GM23338 (cell line): ENCODE measurements around the gene UCKL1. TPM values are rescaled to one million over a fixed set of nuclear protein-coding genes. Genes with fewer than 3 reads are reported as not detected.

Experiments used
- ATAC-seq: fragments of 200-7000 bp; cut with Tn5 transposase; 3 replicates; pipeline ENCODE4 v1.9.1; 2020
- DNase-seq: peaks from one replicate; pipeline ENCODE4 v3.0.0-alpha.2; 2015; ENCODE audit warnings: low spot score
- H2AFZ ChIP-seq: fragments of 200-600 bp; sonication (generic); 2 replicates; pipeline ENCODE4 v1.8.0; 2016; ENCODE audit warnings: antibody characterized with exemption, mild to moderate bottlenecking, moderate library complexity
- H3F3A ChIP-seq: fragments of 200-600 bp; sonication (generic); replicated peaks from 2 replicates; pipeline ENCODE4 v1.8.0; 2017; ENCODE audit warnings: antibody characterized with exemption, mixed run types, low read depth
- H3K27ac ChIP-seq: fragments of 200-600 bp; sonication (generic); 2 replicates; pipeline ENCODE4 v1.6.1; 2016; ENCODE audit warnings: low read depth
- H3K27me3 ChIP-seq: fragments of 200-600 bp; sonication (generic); 2 replicates; pipeline ENCODE4 v1.8.0; 2016; ENCODE audit warnings: mild to moderate bottlenecking, mixed run types, moderate library complexity; ENCODE audit not compliant: insufficient read depth
- H3K36me3 ChIP-seq: fragments of 200-600 bp; sonication (generic); 2 replicates; pipeline ENCODE4 v1.8.0; 2016; ENCODE audit warnings: mild to moderate bottlenecking; ENCODE audit not compliant: insufficient read depth
- H3K4me1 ChIP-seq: fragments of 200-600 bp; sonication (generic); 2 replicates; pipeline ENCODE4 v1.8.0; 2016; ENCODE audit warnings: mild to moderate bottlenecking, moderate library complexity; ENCODE audit not compliant: insufficient read depth
- H3K4me2 ChIP-seq: fragments of 200-600 bp; sonication (generic); 2 replicates; pipeline ENCODE4 v1.7.1; 2017; ENCODE audit warnings: mixed run types
- H3K4me3 ChIP-seq: fragments of 200-600 bp; sonication (generic); 2 replicates; pipeline ENCODE4 v1.6.1; 2016; ENCODE audit warnings: mixed run types
- H3K79me2 ChIP-seq: fragments of 200-600 bp; sonication (generic); replicated peaks from 2 replicates; pipeline ENCODE4 v1.8.0; 2017; ENCODE audit warnings: mild to moderate bottlenecking; ENCODE audit not compliant: insufficient read depth
- H3K9me2 ChIP-seq: fragments of 200-600 bp; sonication (generic); 2 replicates; pipeline ENCODE4 v1.8.0; 2017; ENCODE audit not compliant: insufficient read depth
- H4K20me1 ChIP-seq: fragments of 200-600 bp; sonication (generic); replicated peaks from 2 replicates; pipeline ENCODE4 v1.8.0; 2017; ENCODE audit warnings: mild to moderate bottlenecking; ENCODE audit not compliant: insufficient read depth
- H3K27ac Mint-ChIP-seq: 2 replicates; pipeline ENCODE4 v1.8.0; 2020; ENCODE audit warnings: inconsistent platforms, mild to moderate bottlenecking, moderate library complexity, mixed read lengths
- H3K27me3 Mint-ChIP-seq: 3 replicates; pipeline ENCODE4 v1.8.0; 2022; ENCODE audit warnings: low read depth, mild to moderate bottlenecking, moderate library complexity, mixed read lengths, inconsistent platforms; ENCODE audit not compliant: insufficient read depth, poor library complexity
- H3K36me3 Mint-ChIP-seq: 3 replicates; pipeline ENCODE4 v1.8.0; 2021; ENCODE audit warnings: low read depth, mild to moderate bottlenecking, inconsistent platforms, moderate library complexity, mixed read lengths
- H3K4me1 Mint-ChIP-seq: 3 replicates; pipeline ENCODE4 v1.8.0; 2020; ENCODE audit warnings: mild to moderate bottlenecking, inconsistent platforms, mixed read lengths
- H3K4me3 Mint-ChIP-seq: 3 replicates; pipeline ENCODE4 v1.8.0; 2021; ENCODE audit warnings: moderate library complexity, mild to moderate bottlenecking, inconsistent platforms, mixed read lengths
- H3K9me3 Mint-ChIP-seq: 3 replicates; pipeline ENCODE4 v1.8.0; 2020; ENCODE audit warnings: moderate library complexity, mild to moderate bottlenecking, inconsistent platforms, mixed read lengths
- CREB1 ChIP-seq: fragments of 250-450 bp; sonication (Bioruptor Pico); IDR thresholded peaks from 2 replicates; pipeline ENCODE4 v1.5.0; 2020; ENCODE audit warnings: low read depth, mild to moderate bottlenecking, moderate library complexity
- EZH2 ChIP-seq: fragments of 200-600 bp; sonication (generic); IDR thresholded peaks from one replicate; pipeline ENCODE4 v1.8.0; 2017; ENCODE audit warnings: antibody characterized with exemption, mild to moderate bottlenecking, low read depth; ENCODE audit not compliant: unreplicated experiment
- EZH2phosphoT487 ChIP-seq: fragments of 200-600 bp; sonication (generic); IDR thresholded peaks from one replicate; pipeline ENCODE4 v1.8.1; 2018; ENCODE audit warnings: antibody characterized with exemption; ENCODE audit not compliant: unreplicated experiment
- JUNB ChIP-seq: IDR thresholded peaks from one replicate; pipeline ENCODE4 v1.6.1; 2016; ENCODE audit warnings: antibody characterized with exemption; ENCODE audit not compliant: unreplicated experiment
- NANOG ChIP-seq: IDR thresholded peaks from 2 replicates; pipeline ENCODE4 v1.6.1; 2016; ENCODE audit warnings: antibody characterized with exemption, borderline replicate concordance
- POLR2AphosphoS5 ChIP-seq: IDR thresholded peaks from 2 replicates; pipeline ENCODE4 v1.6.1; 2016; ENCODE audit warnings: antibody characterized with exemption, low read depth
- STAT1 ChIP-seq: IDR thresholded peaks from one replicate; pipeline ENCODE4 v1.6.1; 2016; ENCODE audit warnings: antibody characterized with exemption; ENCODE audit not compliant: unreplicated experiment
- ZNF114 ChIP-seq: fragments of 250-450 bp; sonication (Bioruptor Pico); IDR thresholded peaks from 2 replicates; pipeline ENCODE4 v1.5.0; 2020; ENCODE audit warnings: mild to moderate bottlenecking, moderate library complexity
- ZNF331 ChIP-seq: fragments of 250-450 bp; sonication (Bioruptor Pico); IDR thresholded peaks from 2 replicates; pipeline ENCODE4 v1.5.0; 2020; ENCODE audit warnings: low read depth, mild to moderate bottlenecking, moderate library complexity
- polyA plus RNA-seq: library from polyadenylated mRNA; unstranded; fragments of >200 nt; fragmentation: Nextera tagmentation; extraction: Ambion mirVana; gene quantifications from 2 replicates; pipeline ENCODE4 v1.2.1, GENCODE V29; 2016
- total RNA-seq: library from RNA; depleted of rRNA; stranded (reverse); fragments of >200 nt; shearing (Covaris generic); gene quantifications from 2 replicates; pipeline ENCODE4 v1.2.3, GENCODE V29; 2014
- TF ChIP-seq, protein P1 (sequence below): IDR thresholded peaks from one replicate; pipeline ENCODE4 v1.6.1; 2018; ENCODE audit warnings: antibody characterized with exemption; ENCODE audit not compliant: unreplicated experiment
- TF ChIP-seq, protein P2 (sequence below): IDR thresholded peaks from 2 replicates; pipeline ENCODE4 v1.6.1; 2016; ENCODE audit warnings: antibody characterized with exemption
- TF ChIP-seq, protein P3 (sequence below): fragments of 250-450 bp; sonication (Bioruptor Pico); IDR thresholded peaks from 2 replicates; pipeline ENCODE4 v1.5.0; 2020; ENCODE audit warnings: mild to moderate bottlenecking, moderate library complexity
- TF ChIP-seq, protein P4 (sequence below), 2 experiments: fragments of 200-600 bp in 1 of 2; sonication (generic) in 1 of 2; conservative IDR thresholded peaks; 2 replicates each; pipeline versions ENCODE4 v1.5.1 to v1.6.1; 2016 to 2017; ENCODE audit warnings: antibody characterized with exemption in 2 of 2, low read depth in 2 of 2, mild to moderate bottlenecking in 2 of 2, moderate library complexity in 1 of 2

The UCKL1 gene
- total and polyA plus RNA-seq, 2 experiments from 2014 or later, result 56.8 to 82.5 TPM

- H3K9me3 Mint-ChIP-seq, result peaks cover 3% of the 10 kb centered on the region; the same call in 2 of the 3 replicates
- no peak overlapping the region for H3K27ac Mint-ChIP-seq
- H3K36me3 Mint-ChIP-seq, result peaks cover 26% of the 10 kb centered on the region
- Histone ChIP-seq H3K27me3 (no peaks in the 10 kb centered on the region), H3K4me3 (no peak overlapping the region), H3K36me3 (no peaks in the 10 kb centered on the region), H4K20me1 (no peaks in the 10 kb centered on the region; the same call in 1 of the 2 replicates), H3K9me2 (no peaks in the 10 kb centered on the region), H3K4me1 (no peaks in the 10 kb centered on the region), H3K27ac (no peak overlapping the region), H3F3A (no peaks in the 10 kb centered on the region), H2AFZ (no peak overlapping the region), H3K79me2 (peaks cover 34% of the 10 kb centered on the region), H3K4me2 (no peak overlapping the region)
- TF ChIP-seq, protein P1, sequence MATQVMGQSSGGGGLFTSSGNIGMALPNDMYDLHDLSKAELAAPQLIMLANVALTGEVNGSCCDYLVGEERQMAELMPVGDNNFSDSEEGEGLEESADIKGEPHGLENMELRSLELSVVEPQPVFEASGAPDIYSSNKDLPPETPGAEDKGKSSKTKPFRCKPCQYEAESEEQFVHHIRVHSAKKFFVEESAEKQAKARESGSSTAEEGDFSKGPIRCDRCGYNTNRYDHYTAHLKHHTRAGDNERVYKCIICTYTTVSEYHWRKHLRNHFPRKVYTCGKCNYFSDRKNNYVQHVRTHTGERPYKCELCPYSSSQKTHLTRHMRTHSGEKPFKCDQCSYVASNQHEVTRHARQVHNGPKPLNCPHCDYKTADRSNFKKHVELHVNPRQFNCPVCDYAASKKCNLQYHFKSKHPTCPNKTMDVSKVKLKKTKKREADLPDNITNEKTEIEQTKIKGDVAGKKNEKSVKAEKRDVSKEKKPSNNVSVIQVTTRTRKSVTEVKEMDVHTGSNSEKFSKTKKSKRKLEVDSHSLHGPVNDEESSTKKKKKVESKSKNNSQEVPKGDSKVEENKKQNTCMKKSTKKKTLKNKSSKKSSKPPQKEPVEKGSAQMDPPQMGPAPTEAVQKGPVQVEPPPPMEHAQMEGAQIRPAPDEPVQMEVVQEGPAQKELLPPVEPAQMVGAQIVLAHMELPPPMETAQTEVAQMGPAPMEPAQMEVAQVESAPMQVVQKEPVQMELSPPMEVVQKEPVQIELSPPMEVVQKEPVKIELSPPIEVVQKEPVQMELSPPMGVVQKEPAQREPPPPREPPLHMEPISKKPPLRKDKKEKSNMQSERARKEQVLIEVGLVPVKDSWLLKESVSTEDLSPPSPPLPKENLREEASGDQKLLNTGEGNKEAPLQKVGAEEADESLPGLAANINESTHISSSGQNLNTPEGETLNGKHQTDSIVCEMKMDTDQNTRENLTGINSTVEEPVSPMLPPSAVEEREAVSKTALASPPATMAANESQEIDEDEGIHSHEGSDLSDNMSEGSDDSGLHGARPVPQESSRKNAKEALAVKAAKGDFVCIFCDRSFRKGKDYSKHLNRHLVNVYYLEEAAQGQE, result no peak
- TF ChIP-seq POLR2AphosphoS5 (no peak), ZNF331 (CRISPR knock-in tag) (no peak), EZH2phosphoT487 (no peak), JUNB (no peak), ZNF114 (CRISPR knock-in tag) (no peak), STAT1 (no peak), NANOG (no peak), CREB1 (CRISPR knock-in tag) (no peak), EZH2 (no peak)
- TF ChIP-seq, protein P2, sequence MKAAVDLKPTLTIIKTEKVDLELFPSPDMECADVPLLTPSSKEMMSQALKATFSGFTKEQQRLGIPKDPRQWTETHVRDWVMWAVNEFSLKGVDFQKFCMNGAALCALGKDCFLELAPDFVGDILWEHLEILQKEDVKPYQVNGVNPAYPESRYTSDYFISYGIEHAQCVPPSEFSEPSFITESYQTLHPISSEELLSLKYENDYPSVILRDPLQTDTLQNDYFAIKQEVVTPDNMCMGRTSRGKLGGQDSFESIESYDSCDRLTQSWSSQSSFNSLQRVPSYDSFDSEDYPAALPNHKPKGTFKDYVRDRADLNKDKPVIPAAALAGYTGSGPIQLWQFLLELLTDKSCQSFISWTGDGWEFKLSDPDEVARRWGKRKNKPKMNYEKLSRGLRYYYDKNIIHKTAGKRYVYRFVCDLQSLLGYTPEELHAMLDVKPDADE, result no peak
- TF ChIP-seq, protein P3, sequence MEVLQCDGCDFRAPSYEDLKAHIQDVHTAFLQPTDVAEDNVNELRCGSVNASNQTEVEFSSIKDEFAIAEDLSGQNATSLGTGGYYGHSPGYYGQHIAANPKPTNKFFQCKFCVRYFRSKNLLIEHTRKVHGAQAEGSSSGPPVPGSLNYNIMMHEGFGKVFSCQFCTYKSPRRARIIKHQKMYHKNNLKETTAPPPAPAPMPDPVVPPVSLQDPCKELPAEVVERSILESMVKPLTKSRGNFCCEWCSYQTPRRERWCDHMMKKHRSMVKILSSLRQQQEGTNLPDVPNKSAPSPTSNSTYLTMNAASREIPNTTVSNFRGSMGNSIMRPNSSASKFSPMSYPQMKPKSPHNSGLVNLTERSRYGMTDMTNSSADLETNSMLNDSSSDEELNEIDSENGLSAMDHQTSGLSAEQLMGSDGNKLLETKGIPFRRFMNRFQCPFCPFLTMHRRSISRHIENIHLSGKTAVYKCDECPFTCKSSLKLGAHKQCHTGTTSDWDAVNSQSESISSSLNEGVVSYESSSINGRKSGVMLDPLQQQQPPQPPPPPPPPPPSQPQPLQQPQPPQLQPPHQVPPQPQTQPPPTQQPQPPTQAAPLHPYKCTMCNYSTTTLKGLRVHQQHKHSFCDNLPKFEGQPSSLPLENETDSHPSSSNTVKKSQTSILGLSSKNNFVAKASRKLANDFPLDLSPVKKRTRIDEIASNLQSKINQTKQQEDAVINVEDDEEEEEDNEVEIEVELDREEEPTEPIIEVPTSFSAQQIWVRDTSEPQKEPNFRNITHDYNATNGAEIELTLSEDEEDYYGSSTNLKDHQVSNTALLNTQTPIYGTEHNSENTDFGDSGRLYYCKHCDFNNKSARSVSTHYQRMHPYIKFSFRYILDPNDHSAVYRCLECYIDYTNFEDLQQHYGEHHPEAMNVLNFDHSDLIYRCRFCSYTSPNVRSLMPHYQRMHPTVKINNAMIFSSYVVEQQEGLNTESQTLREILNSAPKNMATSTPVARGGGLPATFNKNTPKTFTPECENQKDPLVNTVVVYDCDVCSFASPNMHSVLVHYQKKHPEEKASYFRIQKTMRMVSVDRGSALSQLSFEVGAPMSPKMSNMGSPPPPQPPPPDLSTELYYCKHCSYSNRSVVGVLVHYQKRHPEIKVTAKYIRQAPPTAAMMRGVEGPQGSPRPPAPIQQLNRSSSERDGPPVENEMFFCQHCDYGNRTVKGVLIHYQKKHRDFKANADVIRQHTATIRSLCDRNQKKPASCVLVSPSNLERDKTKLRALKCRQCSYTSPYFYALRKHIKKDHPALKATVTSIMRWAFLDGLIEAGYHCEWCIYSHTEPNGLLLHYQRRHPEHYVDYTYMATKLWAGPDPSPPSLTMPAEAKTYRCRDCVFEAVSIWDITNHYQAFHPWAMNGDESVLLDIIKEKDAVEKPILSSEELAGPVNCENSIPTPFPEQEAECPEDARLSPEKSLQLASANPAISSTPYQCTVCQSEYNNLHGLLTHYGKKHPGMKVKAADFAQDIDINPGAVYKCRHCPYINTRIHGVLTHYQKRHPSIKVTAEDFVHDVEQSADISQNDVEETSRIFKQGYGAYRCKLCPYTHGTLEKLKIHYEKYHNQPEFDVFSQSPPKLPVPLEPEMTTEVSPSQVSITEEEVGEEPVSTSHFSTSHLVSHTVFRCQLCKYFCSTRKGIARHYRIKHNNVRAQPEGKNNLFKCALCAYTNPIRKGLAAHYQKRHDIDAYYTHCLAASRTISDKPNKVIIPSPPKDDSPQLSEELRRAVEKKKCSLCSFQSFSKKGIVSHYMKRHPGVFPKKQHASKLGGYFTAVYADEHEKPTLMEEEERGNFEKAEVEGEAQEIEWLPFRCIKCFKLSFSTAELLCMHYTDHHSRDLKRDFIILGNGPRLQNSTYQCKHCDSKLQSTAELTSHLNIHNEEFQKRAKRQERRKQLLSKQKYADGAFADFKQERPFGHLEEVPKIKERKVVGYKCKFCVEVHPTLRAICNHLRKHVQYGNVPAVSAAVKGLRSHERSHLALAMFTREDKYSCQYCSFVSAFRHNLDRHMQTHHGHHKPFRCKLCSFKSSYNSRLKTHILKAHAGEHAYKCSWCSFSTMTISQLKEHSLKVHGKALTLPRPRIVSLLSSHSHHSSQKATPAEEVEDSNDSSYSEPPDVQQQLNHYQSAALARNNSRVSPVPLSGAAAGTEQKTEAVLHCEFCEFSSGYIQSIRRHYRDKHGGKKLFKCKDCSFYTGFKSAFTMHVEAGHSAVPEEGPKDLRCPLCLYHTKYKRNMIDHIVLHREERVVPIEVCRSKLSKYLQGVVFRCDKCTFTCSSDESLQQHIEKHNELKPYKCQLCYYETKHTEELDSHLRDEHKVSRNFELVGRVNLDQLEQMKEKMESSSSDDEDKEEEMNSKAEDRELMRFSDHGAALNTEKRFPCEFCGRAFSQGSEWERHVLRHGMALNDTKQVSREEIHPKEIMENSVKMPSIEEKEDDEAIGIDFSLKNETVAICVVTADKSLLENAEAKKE (CRISPR knock-in tag), result no peak
- TF ChIP-seq, protein P4, sequence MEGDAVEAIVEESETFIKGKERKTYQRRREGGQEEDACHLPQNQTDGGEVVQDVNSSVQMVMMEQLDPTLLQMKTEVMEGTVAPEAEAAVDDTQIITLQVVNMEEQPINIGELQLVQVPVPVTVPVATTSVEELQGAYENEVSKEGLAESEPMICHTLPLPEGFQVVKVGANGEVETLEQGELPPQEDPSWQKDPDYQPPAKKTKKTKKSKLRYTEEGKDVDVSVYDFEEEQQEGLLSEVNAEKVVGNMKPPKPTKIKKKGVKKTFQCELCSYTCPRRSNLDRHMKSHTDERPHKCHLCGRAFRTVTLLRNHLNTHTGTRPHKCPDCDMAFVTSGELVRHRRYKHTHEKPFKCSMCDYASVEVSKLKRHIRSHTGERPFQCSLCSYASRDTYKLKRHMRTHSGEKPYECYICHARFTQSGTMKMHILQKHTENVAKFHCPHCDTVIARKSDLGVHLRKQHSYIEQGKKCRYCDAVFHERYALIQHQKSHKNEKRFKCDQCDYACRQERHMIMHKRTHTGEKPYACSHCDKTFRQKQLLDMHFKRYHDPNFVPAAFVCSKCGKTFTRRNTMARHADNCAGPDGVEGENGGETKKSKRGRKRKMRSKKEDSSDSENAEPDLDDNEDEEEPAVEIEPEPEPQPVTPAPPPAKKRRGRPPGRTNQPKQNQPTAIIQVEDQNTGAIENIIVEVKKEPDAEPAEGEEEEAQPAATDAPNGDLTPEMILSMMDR (conservative IDR thresholded peaks at IDR 0.05; ENCODE audit: low read depth in 2 of 2), result no peak
- H3K27me3 Mint-ChIP-seq, result peaks cover 8% of the 10 kb centered on the region
- no peaks in the 10 kb centered on the region for H3K4me1 Mint-ChIP-seq
- no peak overlapping the region for H3K4me3 Mint-ChIP-seq
- ATAC-seq (no peak), DNase-seq (no peak)
Measured at GRCh38 chr20:63919130-63919529, 37.1 kb downstream of the UCKL1 start.
